Measurements from ENCODE around the gene PSMC5. TPM values are rescaled to one million over a fixed set of nuclear protein-coding genes. Genes with fewer than 3 reads are reported as not detected.
"Not testable (repeated sequence)": the region's sequence is repeated elsewhere in the genome, so short reads cannot be mapped to it uniquely, and the experiment has no call there.

PSMC5 gene
- total RNA-seq, 2 donors from 2014 or later = 86.3 to 92.5 TPM

DNA sequence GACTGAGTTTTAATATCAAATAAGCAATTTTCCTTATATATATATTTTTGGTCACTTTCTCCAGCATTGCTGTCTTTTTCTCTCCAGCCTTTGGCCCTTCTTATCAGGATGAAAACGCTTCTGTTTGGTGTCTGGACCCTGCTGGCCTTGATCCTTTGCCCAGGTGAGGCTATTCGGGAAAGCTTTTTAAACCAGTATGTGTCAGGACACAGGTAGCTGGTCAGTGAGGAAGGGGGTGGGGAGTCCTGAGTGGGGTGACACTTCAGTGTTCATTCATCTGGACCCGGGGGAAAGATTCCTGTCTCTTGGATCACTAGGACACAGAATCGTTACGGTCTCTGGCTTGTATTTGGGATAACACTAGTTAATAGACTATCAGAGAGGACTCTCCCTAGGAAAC is 27.5 kb downstream of the PSMC5 start:
- no peak for DNase-seq
- ATAC-seq = no peak
- intact Hi-C loops (cut with DNase I, micrococcal nuclease) = no loop called here

DNA sequence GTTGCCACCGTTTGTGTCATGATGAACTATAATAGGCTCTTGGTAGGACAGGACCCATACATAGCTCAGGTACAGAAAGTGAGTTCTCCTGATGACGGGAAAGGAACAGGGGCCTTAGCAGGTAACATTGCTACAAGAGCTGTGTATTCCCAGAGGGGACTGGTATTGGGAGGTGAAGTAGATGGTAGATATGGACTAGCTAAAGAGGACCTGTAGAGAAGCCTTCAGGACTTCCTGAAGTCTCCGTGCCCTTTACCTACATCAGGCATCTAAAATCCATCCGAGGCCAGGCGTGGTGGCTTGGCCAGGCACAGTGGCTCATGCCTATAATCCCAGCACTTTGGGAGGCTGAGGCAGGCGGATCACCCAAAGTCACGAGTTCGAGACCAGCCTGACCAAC is 28.0 kb downstream of the PSMC5 start:
- intact Hi-C loops (cut with DNase I, micrococcal nuclease) = no loop called here
- ATAC-seq (no peak), DNase-seq (no peak)

- intact Hi-C loops (cut with DNase I, micrococcal nuclease); DNase-seq; ATAC-seq: not testable (repeated sequence)
Observed at GRCh38 chr17:63856425-63856824, 29.2 kb downstream of the PSMC5 start.

DNA sequence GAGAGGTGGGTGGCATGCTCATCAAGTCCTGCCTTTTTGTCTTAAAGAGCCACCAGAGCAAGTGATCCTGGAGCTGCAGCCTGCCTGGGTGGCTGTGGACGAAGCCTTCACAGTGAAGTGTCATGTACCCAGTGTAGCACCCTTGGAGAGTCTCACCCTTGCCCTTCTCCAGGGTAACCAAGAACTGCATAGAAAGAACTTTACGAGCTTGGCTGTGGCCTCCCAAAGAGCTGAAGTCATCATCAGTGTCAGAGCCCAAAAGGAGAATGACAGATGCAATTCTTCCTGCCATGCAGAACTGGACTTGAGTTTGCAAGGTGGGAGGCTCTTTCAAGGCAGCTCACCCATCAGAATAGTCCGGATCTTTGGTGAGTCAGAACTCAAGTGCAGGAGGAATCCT is 32.0 kb downstream of the PSMC5 start:
- intact Hi-C loops (cut with DNase I, micrococcal nuclease) = no loop called here
- ATAC-seq (no peak), DNase-seq (no peak)

DNA sequence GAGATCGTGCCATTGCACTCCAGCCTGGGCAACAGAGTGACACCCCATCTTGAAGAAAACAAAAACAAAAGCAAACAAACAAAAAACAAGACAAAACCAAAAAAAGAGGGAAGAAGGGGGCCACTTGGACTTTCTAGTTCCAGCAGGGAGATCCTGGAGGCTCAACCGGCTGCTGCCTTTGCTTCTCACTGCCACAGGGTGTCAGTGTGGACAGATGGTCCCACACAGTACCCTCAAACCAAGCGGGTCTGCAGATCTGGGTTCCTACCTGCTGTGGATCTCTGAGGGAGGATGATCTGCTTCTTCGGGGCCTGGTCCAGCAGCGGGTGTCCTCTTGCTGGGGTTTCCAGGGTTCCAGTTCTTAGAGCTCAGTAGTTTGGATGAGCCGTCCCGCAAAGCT is 39.4 kb downstream of the PSMC5 start:
- ATAC-seq; DNase-seq; intact Hi-C loops (cut with DNase I, micrococcal nuclease): not testable (repeated sequence)

DNA sequence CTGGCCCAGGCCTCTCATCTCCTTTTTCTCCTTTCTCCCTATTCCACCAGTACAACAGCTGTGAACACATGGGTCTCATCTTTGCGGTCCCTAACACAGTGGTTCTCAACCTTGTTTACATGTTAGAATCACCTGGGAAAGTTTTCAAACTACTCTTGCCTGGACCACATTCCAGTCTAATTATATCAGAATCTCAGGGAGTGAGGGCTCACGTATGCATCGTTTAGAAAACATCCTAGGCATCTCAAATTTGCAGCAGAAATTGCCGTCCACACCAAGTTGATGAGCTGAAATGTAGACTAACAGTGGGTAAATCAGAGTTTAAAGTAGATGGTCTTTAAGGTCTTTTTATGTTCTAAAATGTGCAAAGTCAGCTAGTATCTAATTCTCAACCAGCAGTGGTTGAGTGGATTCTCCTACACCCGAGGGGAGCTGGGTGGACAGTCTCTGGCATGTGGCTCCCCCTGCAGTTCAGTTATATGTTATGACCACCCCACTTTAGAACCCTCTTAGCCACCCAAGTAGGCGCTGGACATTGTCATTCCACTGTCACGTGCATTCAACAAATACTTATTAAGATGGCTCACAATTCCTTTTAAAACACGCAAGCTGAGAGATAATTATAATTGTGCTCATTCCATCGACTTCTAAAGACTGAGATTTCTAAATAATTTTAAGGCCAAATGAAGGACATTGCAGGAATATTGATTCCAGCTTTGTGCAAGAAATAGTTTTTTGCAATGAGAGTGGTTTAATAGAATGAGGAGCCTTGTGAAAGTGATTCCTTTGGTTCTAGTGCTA is 42.5 kb downstream of the PSMC5 start:
- ATAC-seq; intact Hi-C loops (cut with DNase I, micrococcal nuclease); DNase-seq: not testable (repeated sequence)

- intact Hi-C loops (cut with DNase I, micrococcal nuclease); DNase-seq; ATAC-seq: not testable (repeated sequence)
Observed at GRCh38 chr17:63870292-63870665, 43.0 kb downstream of the PSMC5 start.

DNA sequence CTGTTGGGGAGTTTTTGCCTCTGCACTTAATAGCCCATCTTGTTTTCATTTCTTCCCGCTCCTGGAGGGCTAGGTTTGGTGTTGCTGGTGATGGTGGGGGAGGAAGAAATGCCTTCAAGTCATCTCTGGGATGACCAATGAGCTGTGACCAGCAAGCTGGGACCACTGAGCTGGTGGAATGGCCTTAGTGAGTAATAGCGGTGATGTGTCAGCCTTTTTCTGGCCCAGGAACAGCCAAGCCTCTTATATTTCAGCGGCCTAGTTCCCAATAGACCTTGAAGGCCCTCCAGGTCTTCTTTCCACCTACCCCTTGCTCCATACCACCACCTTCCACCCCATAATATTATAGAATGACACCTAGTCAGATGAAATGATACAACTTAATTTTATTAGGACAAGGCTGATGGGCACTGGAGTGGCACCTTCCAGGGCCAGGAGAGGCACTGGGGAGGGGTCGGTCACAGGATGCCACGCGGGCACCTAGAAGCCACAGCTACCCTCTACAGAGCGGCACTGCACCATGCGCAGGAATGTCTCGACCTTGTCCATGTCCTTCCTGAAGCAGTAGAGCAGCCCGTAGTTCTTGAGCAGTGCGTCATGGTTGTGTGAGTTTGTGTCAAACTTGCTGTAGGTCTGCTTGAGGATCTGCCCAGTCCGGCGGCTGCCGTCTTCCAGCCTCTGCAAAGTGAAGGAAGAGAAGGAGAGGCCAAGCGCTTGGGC is 44.6 kb downstream of the PSMC5 start:
- DNase-seq; ATAC-seq; intact Hi-C loops (cut with DNase I, micrococcal nuclease): not testable (repeated sequence)

- ATAC-seq; intact Hi-C loops (cut with DNase I, micrococcal nuclease); DNase-seq: not testable (repeated sequence)
Observed at GRCh38 chr17:63873577-63873976, 46.3 kb downstream of the PSMC5 start, which contains the start of gene CSH2. CSH2 (minus strand) TSS chr17:63873677; CDS start chr17:63873614, 63 bp downstream.

GRCh38 chr17:63874061-63874626 is 46.9 kb downstream of the PSMC5 start:
- ATAC-seq; intact Hi-C loops (cut with DNase I, micrococcal nuclease); DNase-seq: not testable (repeated sequence)

GRCh38 chr17:63874693-63875092 is 47.5 kb downstream of the PSMC5 start:
- ATAC-seq; intact Hi-C loops (cut with DNase I, micrococcal nuclease); DNase-seq: not testable (repeated sequence)

- intact Hi-C loops (cut with DNase I, micrococcal nuclease); ATAC-seq; DNase-seq: not testable (repeated sequence)
Observed at GRCh38 chr17:63878413-63878812, 51.2 kb downstream of the PSMC5 start.

DNA sequence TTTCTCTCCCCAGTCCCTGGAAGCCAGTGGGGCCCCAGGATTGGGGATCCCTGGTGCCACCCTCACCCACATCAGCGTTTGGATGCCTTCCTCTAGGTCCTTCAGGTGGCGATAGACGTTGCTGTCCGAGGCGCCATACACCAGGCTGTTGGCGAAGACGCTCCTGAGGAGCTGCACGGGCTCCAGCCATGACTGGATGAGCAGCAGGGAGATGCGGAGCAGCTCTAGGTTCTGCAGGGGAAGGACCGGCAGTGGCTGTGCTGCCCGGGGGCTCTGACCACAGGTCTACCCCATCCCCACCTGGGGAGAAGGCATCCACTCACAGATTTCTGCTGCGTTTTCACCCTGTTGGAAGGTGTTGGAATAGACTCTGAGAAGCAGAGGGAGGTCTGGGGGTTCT is 53.5 kb downstream of the PSMC5 start:
- intact Hi-C loops (cut with DNase I, micrococcal nuclease) = no loop called here
- no peak for DNase-seq
- ATAC-seq = no peak

GRCh38 chr17:63881337-63881736 is 54.1 kb downstream of the PSMC5 start:
- ATAC-seq; intact Hi-C loops (cut with DNase I, micrococcal nuclease); DNase-seq: not testable (repeated sequence)

Other genes starting within 250 kb of the PSMC5 start
- gene TACO1, start 226.5 kb upstream of the PSMC5 start, total RNA-seq = 10 to 100 TPM; 36.0 to 39.6 TPM
- 10 to 100 TPM; 12.8 to 16.1 TPM for gene MAP3K3, start 205.0 kb upstream of the PSMC5 start, total RNA-seq
- gene LIMD2, start 127.3 kb upstream of the PSMC5 start, total RNA-seq = 1 to 10 TPM; 3.7 to 8.5 TPM
- gene STRADA, start 85.6 kb upstream of the PSMC5 start, total RNA-seq = 10 to 100 TPM; 18.8 to 21.2 TPM
- 100 to 1,000 TPM; 124 to 161 TPM for gene CCDC47, start 53.8 kb upstream of the PSMC5 start, total RNA-seq
- gene DDX42, start 53.3 kb upstream of the PSMC5 start, total RNA-seq = 10 to 100 TPM; 86.5 to 93.6 TPM
- 10 to 100 TPM; 25.9 to 28.4 TPM for gene FTSJ3, start 232 bp downstream of the PSMC5 start, total RNA-seq
- 10 to 100 TPM; 73.0 to 75.8 TPM for gene SMARCD2, start 15.3 kb downstream of the PSMC5 start, total RNA-seq
- gene CSH2, start 46.2 kb downstream of the PSMC5 start, total RNA-seq = not detected
- gene GH2, start 54.5 kb downstream of the PSMC5 start, total RNA-seq = not detected
- gene CSH1, start 69.1 kb downstream of the PSMC5 start, total RNA-seq = not detected
- not detected for gene CSHL1, start 83.8 kb downstream of the PSMC5 start, total RNA-seq
- not detected for gene GH1, start 91.4 kb downstream of the PSMC5 start, total RNA-seq
- gene CD79B, start 104.9 kb downstream of the PSMC5 start, total RNA-seq = 1 to 10 TPM; 2.0 to 4.0 TPM
- gene SCN4A, start 145.5 kb downstream of the PSMC5 start, total RNA-seq = under 1 TPM in 1 of 2 donors, not detected in 1; 0.20 TPM
- gene PRR29, start 170.9 kb downstream of the PSMC5 start, total RNA-seq = under 1 TPM in 1 of 2 donors, not detected in 1; 0.22 TPM
- gene ICAM2, start 193.2 kb downstream of the PSMC5 start, total RNA-seq = 10 to 100 TPM in 1 of 2 donors, 1 to 10 TPM in 1; 6.9 to 11.5 TPM